NCI-H128 (cell line): ENCODE measurements around the gene COL18A1.
"Not testable (repeated sequence)": the region's sequence is repeated elsewhere in the genome, so short reads cannot be mapped to it uniquely, and the experiment has no call there.

Experiments used
- DNase-seq: peaks from one replicate; lab custom pipeline; 2025; ENCODE audit not compliant: unreplicated experiment; lab: John Stamatoyannopoulos, UW

Gene COL18A1

DNA sequence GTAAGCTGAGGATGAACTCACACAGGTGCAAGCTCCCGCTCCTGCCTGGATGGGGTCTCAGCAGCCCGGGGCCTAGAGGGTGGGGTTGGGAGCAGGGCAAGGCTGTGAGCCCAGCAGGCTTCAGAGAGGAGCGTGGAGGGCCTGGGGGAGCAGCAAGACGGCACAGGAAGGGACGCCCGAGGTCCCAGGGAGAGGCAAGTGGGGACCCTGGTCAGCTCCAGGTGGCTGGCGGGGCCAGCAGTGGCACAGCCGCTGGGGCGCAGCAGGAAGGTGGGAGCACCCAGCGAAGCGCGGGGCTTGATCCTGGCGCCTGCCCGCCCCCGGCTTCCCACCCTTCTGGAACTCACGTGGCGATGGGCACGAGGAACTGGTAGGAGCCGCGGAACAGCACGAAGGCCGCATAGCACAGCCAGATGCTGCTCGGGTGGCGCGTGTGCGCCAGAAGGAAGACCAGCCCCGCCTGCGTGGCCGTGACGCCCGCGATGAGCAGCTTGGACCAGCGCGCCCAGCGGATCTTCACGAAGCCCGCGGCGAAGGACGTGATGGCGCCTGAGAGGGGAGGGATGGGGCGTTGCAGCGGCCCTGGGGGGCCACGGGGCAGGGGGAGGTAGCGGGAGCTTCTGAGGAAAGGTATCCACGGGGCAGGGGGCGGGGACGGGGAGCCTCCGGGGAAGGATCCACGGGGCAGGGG, 125.6 kb downstream of the COL18A1 start:
- DNase-seq, result no peak

GRCh38 chr21:45531114-45531392, 126.1 kb downstream of the COL18A1 start:
- DNase-seq, result not testable (repeated sequence)

DNA sequence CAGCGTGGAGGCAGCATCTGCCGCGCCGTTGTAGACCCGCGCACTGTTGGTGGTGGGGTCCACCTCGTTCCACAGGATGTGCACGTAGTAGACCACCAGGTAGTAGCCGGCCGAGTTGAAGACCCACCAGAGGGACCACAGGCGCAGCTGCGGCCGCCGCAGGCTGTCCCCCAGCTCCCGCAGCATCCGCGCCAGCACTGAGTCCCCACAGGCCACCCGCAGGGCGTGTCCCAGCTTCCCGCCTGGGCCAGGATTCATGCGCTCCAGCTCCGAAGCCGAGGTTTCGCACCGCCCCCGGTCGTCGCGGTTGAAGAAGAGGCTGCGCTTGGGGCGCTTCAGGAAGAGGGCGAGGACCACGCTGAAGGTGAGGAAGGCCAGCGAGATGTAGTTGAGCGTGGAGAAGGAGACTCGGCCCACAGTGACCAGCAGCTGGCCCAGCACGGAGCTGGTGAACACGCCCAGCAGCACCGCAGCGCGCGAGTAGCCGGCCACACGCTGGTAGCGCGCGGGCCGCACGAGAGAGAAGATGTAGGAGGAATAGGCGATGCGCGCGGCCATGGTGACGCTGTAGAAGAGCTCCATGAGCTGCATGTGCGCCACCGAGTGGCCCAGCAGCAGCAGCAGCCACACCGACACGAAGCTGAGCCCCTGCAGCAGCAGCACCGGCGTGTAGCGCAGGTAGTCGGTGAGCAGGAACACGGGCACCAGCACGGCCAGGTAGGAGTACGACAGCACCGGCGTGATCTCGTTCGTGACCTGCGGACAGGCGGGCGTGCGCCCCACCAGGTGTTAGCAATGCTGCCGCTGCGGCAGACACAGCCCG, 126.6 kb downstream of the COL18A1 start:
- DNase-seq, result no peak

DNA sequence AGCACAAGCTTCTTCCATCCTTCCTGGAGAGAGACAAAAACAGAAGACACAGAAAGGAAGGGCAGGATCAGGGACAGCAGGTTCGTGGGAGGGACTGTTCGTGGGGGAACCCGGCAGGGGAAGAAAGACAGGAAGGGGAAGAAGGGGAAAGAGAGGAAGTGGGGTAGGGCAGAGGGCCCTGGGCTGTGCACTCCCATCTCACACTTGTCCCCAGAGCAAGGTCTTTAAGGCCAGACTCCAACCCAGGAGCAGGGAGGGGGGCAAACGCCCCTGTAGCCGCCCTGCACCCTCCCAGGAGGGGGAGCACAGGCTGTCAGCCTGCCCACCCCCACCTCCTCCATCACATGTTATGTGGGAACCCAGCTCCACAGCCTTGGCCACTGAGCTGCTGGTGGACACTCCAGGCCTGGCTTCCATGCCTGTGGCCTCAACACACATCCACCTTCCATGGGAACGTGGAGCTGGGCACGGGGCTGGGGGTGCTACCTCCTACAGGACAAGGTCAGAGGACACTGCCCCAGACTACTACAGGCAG, 127.9 kb downstream of the COL18A1 start:
- DNase-seq, result no peak

GRCh38 chr21:45533361-45533845, 128.4 kb downstream of the COL18A1 start:
- DNase-seq, result no peak

GRCh38 chr21:45533846-45534635, 129.1 kb downstream of the COL18A1 start:
- DNase-seq, result no peak

DNA sequence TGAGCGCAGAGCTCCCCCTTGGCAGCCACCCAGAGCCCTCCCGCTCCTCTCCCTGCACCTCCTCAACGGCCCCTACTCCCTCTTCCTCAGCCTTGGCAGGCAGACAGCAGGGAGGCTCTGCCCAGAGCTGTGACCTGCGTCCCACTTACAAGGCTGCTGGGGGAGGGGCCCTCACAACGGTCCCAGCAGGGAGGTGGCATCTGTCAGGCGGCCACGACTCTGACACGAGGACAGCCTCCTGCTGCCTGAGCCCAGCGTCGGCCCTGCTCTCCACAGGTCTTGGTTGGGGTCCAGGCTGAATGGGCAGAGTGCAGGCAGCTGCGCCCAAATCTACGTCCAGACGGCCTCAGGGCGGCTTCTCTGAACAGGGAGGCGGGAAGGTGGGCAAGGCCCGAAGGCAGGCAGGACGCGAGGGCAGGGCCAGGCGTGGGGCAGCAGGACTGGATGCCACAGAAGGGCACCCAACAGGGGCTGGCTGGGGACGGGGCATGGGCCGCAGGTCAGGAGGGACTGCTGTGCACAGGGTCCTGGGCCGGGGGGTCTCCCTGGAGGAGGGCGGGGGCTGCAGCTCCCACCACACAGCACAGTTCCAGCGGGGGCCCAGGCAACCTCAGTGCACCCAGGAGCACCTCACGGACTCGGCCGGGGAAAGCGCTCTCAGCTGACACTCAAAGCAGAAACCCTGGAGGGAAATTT, 129.8 kb downstream of the COL18A1 start:
- no peak for DNase-seq

GRCh38 chr21:45535341-45536081, 130.5 kb downstream of the COL18A1 start:
- DNase-seq, result no peak

DNA sequence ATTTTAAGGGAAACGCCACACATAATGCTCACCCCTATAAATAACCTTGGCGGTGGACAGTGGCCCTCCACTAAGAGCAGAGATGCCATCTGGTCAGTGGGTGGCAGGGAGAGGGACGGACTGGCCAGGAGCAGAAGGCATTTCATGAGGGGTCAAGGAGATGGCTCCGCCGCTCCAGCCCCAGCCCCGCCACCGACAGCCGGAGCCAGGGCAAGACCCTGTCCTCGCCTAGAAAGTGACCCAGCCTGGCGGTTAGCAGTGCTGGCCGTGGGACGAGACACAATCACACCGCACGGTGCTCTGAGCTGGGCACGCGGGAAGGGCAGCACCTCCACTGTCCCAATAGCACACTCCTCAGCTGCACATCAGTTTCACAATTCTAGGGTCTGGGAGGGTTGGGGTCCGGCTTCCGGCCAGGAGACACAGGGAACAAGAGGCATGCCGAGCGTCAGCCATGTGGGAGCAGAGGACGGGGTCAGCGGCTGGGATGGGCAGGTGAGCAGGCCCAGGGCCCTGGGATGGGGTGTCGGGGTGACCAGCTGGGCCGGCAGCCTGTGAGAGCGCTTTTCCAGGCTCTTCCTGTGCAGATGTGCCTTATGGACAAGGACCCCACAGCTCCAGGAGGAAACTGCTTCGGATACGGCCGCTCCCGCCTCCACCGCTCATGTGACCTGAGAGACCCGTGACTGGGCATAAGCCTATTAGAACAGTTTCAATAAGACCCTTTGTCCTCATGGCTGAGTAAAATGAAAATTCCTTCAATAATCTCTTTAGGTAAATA, 131.5 kb downstream of the COL18A1 start:
- no peak for DNase-seq

DNA sequence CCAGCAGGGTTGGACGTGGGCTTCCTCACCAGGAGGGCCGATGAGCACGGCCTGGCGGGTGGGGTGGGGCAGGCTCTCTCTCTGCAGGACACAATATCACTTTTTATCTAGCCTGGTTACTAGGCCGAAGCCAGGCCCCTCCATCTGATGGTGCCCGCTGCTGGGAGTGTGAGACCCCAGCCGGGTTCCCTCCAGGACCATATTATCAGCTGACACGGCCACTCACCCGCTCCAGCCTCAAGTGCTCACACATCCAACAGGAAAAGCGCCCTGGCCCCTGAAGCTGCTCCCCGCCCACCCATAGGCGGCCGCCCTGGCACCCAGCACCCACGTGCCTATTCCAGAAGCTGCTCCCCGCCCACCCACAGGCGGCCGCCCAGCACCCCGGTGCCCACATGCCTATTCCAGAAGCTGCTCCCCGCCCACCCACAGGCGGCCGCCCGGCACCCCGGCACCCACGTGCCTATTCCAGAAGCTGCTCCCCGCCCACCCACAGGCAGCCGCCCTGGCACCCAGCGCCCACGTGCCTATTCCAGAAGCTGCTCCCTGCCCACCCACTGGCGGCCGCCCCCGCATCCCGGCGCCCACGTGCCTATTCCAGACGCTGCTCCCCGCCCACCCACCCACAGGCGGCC, 132.3 kb downstream of the COL18A1 start:
- DNase-seq, result no peak

DNA sequence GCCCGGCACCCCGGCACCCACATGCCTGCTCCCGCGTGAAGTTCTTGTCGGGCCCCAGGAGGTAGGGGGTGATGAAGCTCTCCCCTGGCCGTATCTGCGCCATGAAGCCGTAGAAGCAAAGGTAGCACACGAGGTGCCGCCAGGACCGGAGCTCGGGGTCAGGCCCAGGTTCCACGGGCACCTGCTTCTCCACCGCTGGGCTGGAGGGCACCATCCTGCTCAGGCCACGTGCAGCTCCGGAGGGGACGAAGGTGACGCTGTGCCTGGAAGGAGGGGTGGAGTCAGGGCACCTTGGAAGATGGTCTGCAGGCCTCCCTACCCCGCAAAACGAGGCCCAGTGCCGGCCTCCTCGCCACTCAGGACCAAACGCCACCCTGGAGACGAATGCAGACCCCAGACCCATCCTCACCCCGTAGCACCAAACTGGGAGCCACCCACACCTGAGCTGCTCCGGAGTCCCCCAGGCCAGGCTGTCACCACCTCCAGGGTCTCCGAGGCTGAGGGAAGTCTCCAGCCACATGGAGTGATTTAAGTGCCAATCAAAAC, 132.9 kb downstream of the COL18A1 start:
- no peak for DNase-seq

DNA sequence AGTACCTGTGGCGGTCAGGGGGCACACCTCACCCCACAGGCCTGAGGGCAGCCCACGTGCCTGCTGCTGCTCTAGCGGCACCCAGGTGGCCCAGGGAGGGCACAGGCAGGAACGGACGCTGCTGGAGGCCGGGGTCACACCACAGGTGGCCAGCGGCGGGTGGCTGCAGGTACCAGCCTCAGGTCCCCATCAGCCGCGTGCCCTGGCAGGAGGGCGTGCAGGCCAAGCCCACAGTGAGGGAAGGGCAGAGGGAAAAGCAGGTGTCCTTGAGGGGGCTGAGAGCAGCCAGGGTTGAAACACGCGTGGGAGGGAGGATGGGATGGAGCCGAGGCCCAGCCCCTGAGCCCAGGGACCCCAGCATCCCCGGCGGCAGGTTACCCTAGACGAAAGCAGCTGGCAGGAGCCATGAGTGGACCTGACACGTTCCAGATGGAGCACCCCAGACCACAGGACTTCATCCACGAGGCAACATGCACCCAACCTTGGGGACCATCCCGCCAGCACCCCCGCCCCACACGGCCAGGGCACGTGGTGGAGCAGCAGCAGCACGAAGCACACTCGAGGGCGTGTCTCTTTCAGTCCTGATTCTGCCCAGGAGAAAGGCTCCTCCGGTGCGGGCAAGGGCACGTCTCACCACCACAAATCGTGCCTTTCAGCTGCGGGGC, 133.5 kb downstream of the COL18A1 start:
- DNase-seq, result no peak

DNA sequence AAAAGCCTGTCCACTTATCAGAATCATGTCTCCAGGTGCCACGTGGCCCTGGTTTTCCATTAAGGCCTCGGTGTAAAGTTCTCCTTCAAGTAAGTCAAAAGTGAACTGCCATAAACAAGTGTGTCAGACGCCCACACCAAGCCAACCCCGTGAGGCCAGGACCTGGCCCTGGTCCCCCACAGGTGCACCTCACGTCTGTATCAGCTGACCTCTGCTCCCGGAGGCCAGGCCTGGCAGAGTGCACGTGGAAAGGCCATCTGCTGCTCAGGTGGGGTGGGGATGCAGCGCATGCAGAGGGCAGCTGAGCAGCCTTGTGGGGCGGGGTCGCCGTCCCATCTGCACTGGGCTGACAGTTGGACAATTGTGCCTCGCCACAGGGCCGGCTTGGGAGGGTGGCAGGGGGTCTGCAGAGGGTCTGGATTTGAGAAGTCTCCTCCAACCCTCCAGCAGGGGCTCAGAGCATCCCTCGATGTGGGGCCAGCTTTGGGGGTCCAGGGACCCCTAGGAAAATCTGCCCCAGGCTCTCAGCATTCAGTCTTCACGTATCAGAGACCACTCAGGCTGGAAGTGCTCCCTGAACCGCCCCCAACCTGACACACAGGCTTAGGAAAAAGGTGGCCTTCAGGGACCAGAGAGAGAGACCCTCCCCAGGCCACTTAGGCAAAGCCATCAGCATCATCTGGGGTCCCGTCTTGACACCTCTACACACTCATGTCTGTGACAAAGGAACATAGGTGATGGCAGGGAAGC, 134.3 kb downstream of the COL18A1 start:
- DNase-seq, result no peak

GRCh38 chr21:45539796-45540600, 135.0 kb downstream of the COL18A1 start:
- DNase-seq, result no peak

DNA sequence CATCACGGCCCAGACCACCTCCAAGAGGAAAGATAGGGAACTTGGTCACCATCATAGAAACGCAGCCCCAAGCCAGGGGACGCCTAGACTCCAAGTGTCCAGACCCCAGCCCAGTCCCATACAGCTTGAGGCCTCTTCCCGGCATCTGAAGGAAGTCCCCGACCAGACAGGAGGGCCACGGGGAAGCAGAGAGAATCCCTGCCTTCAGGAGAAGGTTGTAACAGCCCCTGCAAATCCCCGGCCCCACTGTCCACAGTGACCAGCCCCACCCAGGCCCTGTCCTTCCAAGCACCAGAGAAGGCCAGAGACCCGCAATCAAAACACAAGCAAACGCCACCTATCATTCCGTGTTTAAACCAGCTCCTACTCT, 135.6 kb downstream of the COL18A1 start:
- no peak for DNase-seq

DNA sequence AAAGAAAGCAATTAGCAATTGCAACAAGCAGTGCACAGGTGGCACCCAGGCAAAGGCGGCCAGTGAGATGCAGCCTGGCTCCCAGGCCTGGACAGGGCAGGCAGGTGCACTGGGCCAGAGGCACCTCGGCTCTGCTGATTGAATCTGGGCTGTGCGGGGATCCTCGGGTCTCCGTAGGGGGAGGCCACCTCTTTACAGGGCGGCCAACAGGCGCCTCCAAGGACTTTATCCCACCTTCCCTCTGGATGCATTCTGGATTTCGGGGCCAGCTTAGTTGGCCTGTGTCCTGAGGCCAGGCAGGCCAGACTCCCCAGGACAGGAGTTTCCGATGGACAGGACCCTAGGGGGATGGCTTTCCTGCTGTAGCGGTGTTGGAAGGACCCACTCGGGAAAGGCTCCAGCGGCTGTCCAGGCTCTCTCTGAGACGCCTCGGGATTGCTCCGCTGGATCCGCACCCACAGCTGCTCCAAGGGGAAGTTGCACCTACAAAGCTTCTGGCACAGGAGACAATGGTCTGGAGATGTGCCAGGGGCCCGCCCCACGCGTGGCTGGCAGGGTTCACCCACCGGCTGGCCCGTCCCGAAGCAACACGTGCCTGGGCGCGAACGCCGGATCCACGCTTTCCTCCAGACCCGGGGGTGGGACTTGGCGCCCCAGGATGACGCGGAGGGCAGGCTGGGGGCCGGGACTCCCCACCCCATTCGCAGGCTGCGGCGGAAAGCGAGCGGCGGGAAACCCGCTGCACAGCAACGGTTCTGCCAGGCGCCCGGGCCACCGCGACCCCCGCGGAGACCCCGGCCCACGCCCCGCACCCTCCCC, 136.5 kb downstream of the COL18A1 start:
- DNase-seq, result peak; percentile 16
